HG03457 (cell line): ENCODE data around the gene FADS1.

ENCODE experiments used
- ATAC-seq: cut with Tn5 transposase; IDR thresholded peaks from one replicate; pipeline ENCODE4 v1.9.1; 2021; ENCODE audit warnings: moderate number of reproducible peaks; ENCODE audit not compliant: unreplicated experiment

The FADS1 gene

GRCh38 chr11:61816736-61817455, at the start of gene FADS1:
FADS1 (minus strand) TSS chr11:61817003; CDS start chr11:61816929, 74 bp downstream.
- no peak for ATAC-seq

- ATAC-seq, result no peak
These were observed 49.6 kb upstream of the FADS1 start for GRCh38 chr11:61866231-61866957.

- ATAC-seq, result no peak
These were observed 48.3 kb upstream of the FADS1 start for GRCh38 chr11:61864814-61865775.

GRCh38 chr11:61863548-61864081, 46.8 kb upstream of the FADS1 start:
- ATAC-seq, result no peak

GRCh38 chr11:61862714-61863547, 46.1 kb upstream of the FADS1 start:
- ATAC-seq, result no peak

GRCh38 chr11:61861634-61862033, 44.8 kb upstream of the FADS1 start:
- no peak for ATAC-seq

GRCh38 chr11:61860054-61860903, 43.5 kb upstream of the FADS1 start:
- ATAC-seq, result no peak

GRCh38 chr11:61855939-61856680, 39.3 kb upstream of the FADS1 start:
- ATAC-seq, result no peak

GRCh38 chr11:61854966-61855714, 38.3 kb upstream of the FADS1 start:
- no peak for ATAC-seq

- no peak for ATAC-seq
These were observed 37.5 kb upstream of the FADS1 start for GRCh38 chr11:61854206-61854895.

- no peak for ATAC-seq
These were observed 36.9 kb upstream of the FADS1 start for GRCh38 chr11:61853698-61854169.

- ATAC-seq, result no peak
These were observed 35.1 kb upstream of the FADS1 start for GRCh38 chr11:61851900-61852295.

GRCh38 chr11:61851113-61851899, 34.5 kb upstream of the FADS1 start:
- no peak for ATAC-seq

GRCh38 chr11:61850687-61851086, 33.9 kb upstream of the FADS1 start:
- no peak for ATAC-seq

GRCh38 chr11:61848631-61849030, 31.8 kb upstream of the FADS1 start:
- no peak for ATAC-seq

GRCh38 chr11:61847914-61848581, 31.2 kb upstream of the FADS1 start:
- ATAC-seq, result no peak
